Mesothelial cell of epicardium (in vitro differentiated cells): ENCODE results near the gene RAI1. TPM values are rescaled to one million over a fixed set of nuclear protein-coding genes. Genes with fewer than 3 reads are reported as not detected.
A peak's percentile ranks its signal among the peaks of the same experiment; 100 is the strongest.

Experiments used
- DNase-seq, 2 experiments: peaks; one replicate each; pipeline ENCODE4 v3.0.0; 2021; ENCODE audit warnings: low spot score in 2 of 2; ENCODE audit not compliant: unreplicated experiment in 2 of 2
- H3K27ac Mint-ChIP-seq: 2 replicates; pipeline ENCODE4 v1.8.0; 2021; ENCODE audit warnings: mixed read lengths
- H3K27me3 Mint-ChIP-seq: 2 replicates; pipeline ENCODE4 v1.8.0; 2021; ENCODE audit warnings: low read depth, mixed read lengths
- H3K36me3 Mint-ChIP-seq: 2 replicates; pipeline ENCODE4 v1.8.0; 2021; ENCODE audit warnings: mixed read lengths
- H3K4me1 Mint-ChIP-seq: 2 replicates; pipeline ENCODE4 v1.8.0; 2021; ENCODE audit warnings: mixed read lengths
- H3K4me3 Mint-ChIP-seq: 2 replicates; pipeline ENCODE4 v1.8.0; 2021; ENCODE audit warnings: mild to moderate bottlenecking, moderate library complexity, mixed read lengths
- H3K9me3 Mint-ChIP-seq: 2 replicates; pipeline ENCODE4 v1.8.0; 2021; ENCODE audit warnings: mixed read lengths
- CTCF ChIP-seq: fragments of 200-600 bp; sonication (generic); IDR thresholded peaks from one replicate; pipeline ENCODE4 v1.5.0; 2021; ENCODE audit warnings: antibody characterized with exemption; ENCODE audit not compliant: unreplicated experiment
- total RNA-seq: library from RNA; stranded (reverse); gene quantifications from 3 replicates; pipeline ENCODE4 v1.2.1, GENCODE V29; 2021

Gene RAI1
- total RNA-seq, 1 donor from 2014 or later: 137 TPM

GRCh38 chr17:17648762-17649161 lies 32.5 kb upstream of the RAI1 start:
- Mint-ChIP-seq H3K36me3 (no peaks in the 10 kb centered on the region), H3K27me3 (peaks cover 2% of the 10 kb centered on the region), H3K9me3 (peaks cover 23% of the 10 kb centered on the region), H3K4me1 (no peaks in the 10 kb centered on the region), H3K4me3 (no peak overlapping the region), H3K27ac (no peak overlapping the region)
- no peak for DNase-seq
- TF ChIP-seq CTCF: no peak

GRCh38 chr17:17650959-17651358 lies 30.3 kb upstream of the RAI1 start:
- no peak for TF ChIP-seq CTCF
- no peak overlapping the region for H3K4me3 Mint-ChIP-seq
- H3K9me3 Mint-ChIP-seq: peaks cover 17% of the 10 kb centered on the region
- DNase-seq: no peak
- H3K27me3 Mint-ChIP-seq: peaks cover 4% of the 10 kb centered on the region
- H3K4me1 Mint-ChIP-seq: no peaks in the 10 kb centered on the region
- no peak overlapping the region for H3K27ac Mint-ChIP-seq
- H3K36me3 Mint-ChIP-seq: no peaks in the 10 kb centered on the region

- no peak overlapping the region for H3K4me3 Mint-ChIP-seq
- DNase-seq: no peak
- no peaks in the 10 kb centered on the region for H3K4me1 Mint-ChIP-seq
- H3K27me3 Mint-ChIP-seq: peaks cover 1% of the 10 kb centered on the region
- TF ChIP-seq CTCF: no peak
- no peak overlapping the region for H3K27ac Mint-ChIP-seq
- no peaks in the 10 kb centered on the region for H3K36me3 Mint-ChIP-seq
- H3K9me3 Mint-ChIP-seq: peaks cover 21% of the 10 kb centered on the region
These were observed 27.9 kb upstream of the RAI1 start for GRCh38 chr17:17653343-17653742.

GRCh38 chr17:17659340-17659739 lies 21.9 kb upstream of the RAI1 start:
- no peak overlapping the region for H3K27ac Mint-ChIP-seq
- no peak for DNase-seq
- no peak overlapping the region for H3K4me3 Mint-ChIP-seq
- peaks cover 18% of the 10 kb centered on the region for H3K9me3 Mint-ChIP-seq
- no peaks in the 10 kb centered on the region for H3K36me3 Mint-ChIP-seq
- no peak for TF ChIP-seq CTCF
- H3K4me1 Mint-ChIP-seq: peaks cover 7% of the 10 kb centered on the region
- H3K27me3 Mint-ChIP-seq: peaks cover 1% of the 10 kb centered on the region

- Mint-ChIP-seq H3K4me1 (peaks cover 7% of the 10 kb centered on the region), H3K9me3 (peaks cover 18% of the 10 kb centered on the region), H3K27ac (no peak overlapping the region), H3K36me3 (no peaks in the 10 kb centered on the region), H3K27me3 (no peaks in the 10 kb centered on the region), H3K4me3 (no peak overlapping the region)
- no peak for DNase-seq
- no peak for TF ChIP-seq CTCF
These were observed 20.1 kb upstream of the RAI1 start for GRCh38 chr17:17661134-17661533.

GRCh38 chr17:17661834-17662385 lies 19.3 kb upstream of the RAI1 start:
- Mint-ChIP-seq H3K27me3 (peaks cover under 1% of the 10 kb centered on the region), H3K27ac (no peak overlapping the region), H3K4me1 (peaks cover 7% of the 10 kb centered on the region), H3K36me3 (no peaks in the 10 kb centered on the region), H3K9me3 (peaks cover 18% of the 10 kb centered on the region), H3K4me3 (no peak overlapping the region)
- no peak for DNase-seq
- TF ChIP-seq CTCF: peak; percentile 63
